NB4 (cell line): ENCODE data around the gene DMAP1.

Experiments
- DNase-seq: peaks from one replicate; pipeline ENCODE4 v3.0.0; 2010; ENCODE audit warnings: low read depth
- H3K4me3 ChIP-seq: one replicate; pipeline ENCODE4 v1.5.1; 2011; ENCODE audit warnings: mild to moderate bottlenecking, low read depth, low read length, moderate library complexity
- CTCF ChIP-seq: IDR thresholded peaks from one replicate; pipeline ENCODE4 v1.5.1; 2012; ENCODE audit warnings: low read depth, low read length
- MAX ChIP-seq: IDR thresholded peaks from 2 replicates; pipeline ENCODE4 v1.6.1; 2011; ENCODE audit warnings: low read depth, low read length
- MYC ChIP-seq: IDR thresholded peaks from 2 replicates; pipeline ENCODE4 v1.6.1; 2011; ENCODE audit warnings: low read depth, low read length
- POLR2A ChIP-seq: IDR thresholded peaks from 2 replicates; pipeline ENCODE4 v1.6.1; 2011; ENCODE audit warnings: mild to moderate bottlenecking; ENCODE audit not compliant: insufficient read length; ENCODE audit errors: extremely low read depth

The DMAP1 gene

GRCh38 chr1:44246806-44247205 lies 33.5 kb downstream of the DMAP1 start:
- H3K4me3 ChIP-seq = no peak overlapping the region
- DNase-seq = no peak
- TF ChIP-seq POLR2A = no peak
- no peak for TF ChIP-seq MAX
- no peak for TF ChIP-seq MYC

GRCh38 chr1:44249543-44249942 lies 36.3 kb downstream of the DMAP1 start:
- DNase-seq = no peak
- no peak overlapping the region for H3K4me3 ChIP-seq
- TF ChIP-seq MAX (no peak), POLR2A (no peak), CTCF (no peak), MYC (no peak)

- no peak overlapping the region for H3K4me3 ChIP-seq
- no peak for DNase-seq
- no peak for TF ChIP-seq CTCF
- TF ChIP-seq MYC = no peak
- TF ChIP-seq MAX = no peak
- TF ChIP-seq POLR2A = no peak
Measured at GRCh38 chr1:44250068-44250781, 37.0 kb downstream of the DMAP1 start.

GRCh38 chr1:44251486-44251885 lies 38.2 kb downstream of the DMAP1 start:
- H3K4me3 ChIP-seq = no peak overlapping the region
- DNase-seq = no peak
- TF ChIP-seq MYC (no peak), POLR2A (no peak), MAX (no peak), CTCF (no peak)

GRCh38 chr1:44251989-44252671 lies 38.9 kb downstream of the DMAP1 start:
- no peak for DNase-seq
- TF ChIP-seq POLR2A = no peak
- TF ChIP-seq MYC = no peak
- TF ChIP-seq CTCF = no peak
- no peak for TF ChIP-seq MAX
- H3K4me3 ChIP-seq = no peak overlapping the region

GRCh38 chr1:44254392-44254910 lies 41.2 kb downstream of the DMAP1 start:
- H3K4me3 ChIP-seq = no peak overlapping the region
- no peak for DNase-seq
- TF ChIP-seq CTCF = no peak
- no peak for TF ChIP-seq POLR2A
- TF ChIP-seq MAX = no peak
- TF ChIP-seq MYC = no peak
